Natural killer cell (primary cell): ENCODE data around the gene UTS2R. TPM values are rescaled to one million over a fixed set of nuclear protein-coding genes. Genes with fewer than 3 reads are reported as not detected.

Experiments
- ATAC-seq, 3 donors: fragments of 150-1000 bp in 2 of 3; fragments of 200-7000 bp in 1 of 3; cut with Tn5 transposase; 1 replicate in 1 of 3; 2 replicates in 2 of 3; pipeline ENCODE4 v1.10.0; 2021; ENCODE audit warnings: mild to moderate bottlenecking in 2 of 3, moderate library complexity in 2 of 3
- DNase-seq, 2 donors: peaks; one replicate each; pipeline versions ENCODE4 v3.0.0 to v3.0.0-alpha.2; 2013 to 2021; ENCODE audit warnings: mixed read lengths in 1 of 2
- H3K27ac ChIP-seq: one replicate; pipeline ENCODE4 v1.5.1; 2013; ENCODE audit warnings: mild to moderate bottlenecking, low read length
- H3K27me3 ChIP-seq: one replicate; pipeline ENCODE4 v1.6.1; 2013; ENCODE audit warnings: low read length; ENCODE audit not compliant: control insufficient read depth, insufficient read depth
- H3K36me3 ChIP-seq: one replicate; pipeline ENCODE4 v1.6.1; 2013; ENCODE audit warnings: low read length; ENCODE audit not compliant: control insufficient read depth, insufficient read depth
- H3K4me1 ChIP-seq: one replicate; pipeline ENCODE4 v1.6.1; 2013; ENCODE audit warnings: low read length; ENCODE audit not compliant: control insufficient read depth, insufficient read depth
- H3K4me3 ChIP-seq: one replicate; pipeline ENCODE4 v1.5.1; 2013; ENCODE audit warnings: low read length
- H3K9me3 ChIP-seq: one replicate; pipeline ENCODE4 v1.6.1; 2013; ENCODE audit warnings: low read length; ENCODE audit not compliant: control insufficient read depth, insufficient read depth
- H3K27ac Mint-ChIP-seq, 2 donors: one replicate each; pipeline ENCODE4 v1.8.0; 2022; ENCODE audit warnings: mild to moderate bottlenecking in 2 of 2, mixed read lengths in 2 of 2, moderate library complexity in 1 of 2
- H3K27me3 Mint-ChIP-seq, 2 donors: one replicate each; pipeline ENCODE4 v1.8.0; 2022; ENCODE audit warnings: low read depth in 2 of 2, mixed read lengths in 2 of 2
- H3K36me3 Mint-ChIP-seq: one replicate; pipeline ENCODE4 v1.8.0; 2022; ENCODE audit warnings: mixed read lengths
- H3K4me1 Mint-ChIP-seq, 2 donors: one replicate each; pipeline ENCODE4 v1.8.0; 2022; ENCODE audit warnings: mixed read lengths in 2 of 2
- H3K4me3 Mint-ChIP-seq: one replicate; pipeline ENCODE4 v1.8.0; 2022; ENCODE audit warnings: mild to moderate bottlenecking, moderate library complexity, mixed read lengths
- H3K9me3 Mint-ChIP-seq, 2 donors: one replicate each; pipeline ENCODE4 v1.8.0; 2022; ENCODE audit warnings: mixed read lengths in 2 of 2
- WGBS: methylation state at CpG from one replicate; pipeline ENCODE4 v1.1.7; 2013; ENCODE audit warnings: missing lambda C conversion rate; ENCODE audit not compliant: insufficient coverage; 5-methylcytosine and 5-hydroxymethylcytosine counted together
- intact Hi-C: fragments of 100-400 bp; cut with micrococcal nuclease; formaldehyde crosslinking; loops from one replicate; pipeline ENCODE4 v1.14.2; 2022
- total RNA-seq, 4 donors: library from RNA; stranded (reverse); fragments of 120-200 nt in 1 of 4; gene quantifications; one replicate each; pipeline versions ENCODE4 v1.2.3 to v1.2.4, GENCODE V29; 2013 to 2022
- TF ChIP-seq, protein P1 (sequence below): fragments of 200-600 bp; IDR thresholded peaks from one replicate; pipeline ENCODE4 v1.8.0; 2022; ENCODE audit warnings: antibody characterized with exemption

UTS2R gene
- total RNA-seq, 3 donors from 2014 or later (not counting 1 experiment from before 2014, with no cell fraction given) = 0.28 TPM; not detected in 2

DNA sequence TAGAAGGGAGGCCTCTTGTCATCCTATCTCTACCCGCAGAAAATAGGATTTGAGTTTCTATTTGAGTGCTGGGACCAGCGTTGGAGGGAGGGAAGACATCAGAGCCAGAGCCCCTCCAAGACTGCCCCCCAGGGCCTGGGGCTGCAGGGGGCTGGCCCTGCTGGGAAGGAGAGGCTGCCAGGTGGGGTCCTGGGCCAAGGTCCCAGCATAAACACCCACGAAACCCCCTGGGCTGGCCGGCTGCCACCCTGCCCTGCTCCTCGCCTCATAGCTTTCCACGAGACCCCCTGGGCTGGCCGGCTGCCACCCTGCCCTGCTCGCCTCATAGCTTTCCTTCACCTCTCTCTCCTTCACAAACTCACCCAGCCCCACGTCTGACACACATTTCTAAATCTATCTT, 23.1 kb upstream of the UTS2R start:
- H3K36me3 Mint-ChIP-seq = no peaks in the 10 kb centered on the region
- ATAC-seq (no peak), DNase-seq (no peak)
- TF ChIP-seq, protein P1, sequence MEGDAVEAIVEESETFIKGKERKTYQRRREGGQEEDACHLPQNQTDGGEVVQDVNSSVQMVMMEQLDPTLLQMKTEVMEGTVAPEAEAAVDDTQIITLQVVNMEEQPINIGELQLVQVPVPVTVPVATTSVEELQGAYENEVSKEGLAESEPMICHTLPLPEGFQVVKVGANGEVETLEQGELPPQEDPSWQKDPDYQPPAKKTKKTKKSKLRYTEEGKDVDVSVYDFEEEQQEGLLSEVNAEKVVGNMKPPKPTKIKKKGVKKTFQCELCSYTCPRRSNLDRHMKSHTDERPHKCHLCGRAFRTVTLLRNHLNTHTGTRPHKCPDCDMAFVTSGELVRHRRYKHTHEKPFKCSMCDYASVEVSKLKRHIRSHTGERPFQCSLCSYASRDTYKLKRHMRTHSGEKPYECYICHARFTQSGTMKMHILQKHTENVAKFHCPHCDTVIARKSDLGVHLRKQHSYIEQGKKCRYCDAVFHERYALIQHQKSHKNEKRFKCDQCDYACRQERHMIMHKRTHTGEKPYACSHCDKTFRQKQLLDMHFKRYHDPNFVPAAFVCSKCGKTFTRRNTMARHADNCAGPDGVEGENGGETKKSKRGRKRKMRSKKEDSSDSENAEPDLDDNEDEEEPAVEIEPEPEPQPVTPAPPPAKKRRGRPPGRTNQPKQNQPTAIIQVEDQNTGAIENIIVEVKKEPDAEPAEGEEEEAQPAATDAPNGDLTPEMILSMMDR = no peak
- no peaks in the 10 kb centered on the region for H3K9me3 ChIP-seq
- WGBS = 80% methylated on average over 9 of the region's 9 CpGs
- H3K4me3 Mint-ChIP-seq = no peak overlapping the region
- H3K4me1 Mint-ChIP-seq = peaks cover 5 to 28% of the 10 kb centered on the region in 2 donors
- H3K27ac Mint-ChIP-seq = no peak overlapping the region
- no peaks in the 10 kb centered on the region for H3K9me3 Mint-ChIP-seq
- H3K27ac ChIP-seq = no peak overlapping the region
- H3K27me3 ChIP-seq = peaks cover 2% of the 10 kb centered on the region
- H3K27me3 Mint-ChIP-seq = peaks cover 0 to 11% of the 10 kb centered on the region in 2 donors
- H3K4me3 ChIP-seq = no peak overlapping the region
- no peaks in the 10 kb centered on the region for H3K36me3 ChIP-seq
- intact Hi-C loops = no loop called here
- H3K4me1 ChIP-seq = peaks cover 32% of the 10 kb centered on the region

GRCh38 chr17:82348866-82349265, 22.7 kb upstream of the UTS2R start:
- no peak for DNase-seq
- intact Hi-C loops = no loop called here
- peaks cover 0 to 11% of the 10 kb centered on the region in 2 donors for H3K27me3 Mint-ChIP-seq
- peaks cover 32% of the 10 kb centered on the region for H3K4me1 ChIP-seq
- TF ChIP-seq, protein P1 = no peak
- peaks cover 2% of the 10 kb centered on the region for H3K27me3 ChIP-seq
- no peak overlapping the region for H3K27ac Mint-ChIP-seq
- WGBS = 88% methylated on average over 9 of the region's 11 CpGs
- H3K4me3 ChIP-seq = no peak overlapping the region
- peak overlapping the region; percentile 22 for H3K4me3 Mint-ChIP-seq
- H3K4me1 Mint-ChIP-seq = peaks cover 5 to 28% of the 10 kb centered on the region in 2 donors
- no peak for ATAC-seq
- no peaks in the 10 kb centered on the region for H3K36me3 Mint-ChIP-seq
- H3K9me3 Mint-ChIP-seq = no peaks in the 10 kb centered on the region
- H3K9me3 ChIP-seq = no peaks in the 10 kb centered on the region
- H3K36me3 ChIP-seq = no peaks in the 10 kb centered on the region
- H3K27ac ChIP-seq = no peak overlapping the region

DNA sequence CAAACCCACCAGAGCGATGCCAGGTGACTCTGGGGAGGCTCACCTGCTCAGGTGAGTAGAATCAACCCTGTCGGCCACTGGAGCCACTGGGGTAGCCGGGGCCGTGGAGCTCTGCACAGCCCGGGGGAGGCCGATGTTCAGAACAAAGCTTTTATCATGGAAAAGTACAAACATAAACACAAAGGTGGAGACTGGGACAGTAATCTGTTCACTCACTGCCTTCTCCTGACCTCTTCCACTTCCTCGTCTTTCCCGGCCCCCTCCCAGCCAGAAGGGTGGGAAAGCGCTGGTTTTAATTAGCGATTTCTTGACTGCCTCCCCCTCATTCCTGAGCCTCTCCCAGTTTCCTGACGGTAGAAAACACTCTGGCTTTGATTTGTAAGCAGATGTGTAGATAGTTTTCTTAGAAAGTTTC, 22.3 kb upstream of the UTS2R start:
- H3K36me3 ChIP-seq = no peaks in the 10 kb centered on the region
- peaks cover 32% of the 10 kb centered on the region for H3K4me1 ChIP-seq
- Mint-ChIP-seq H3K4me1 (peaks cover 5 to 28% of the 10 kb centered on the region in 2 donors), H3K36me3 (no peaks in the 10 kb centered on the region), H3K27me3 (peaks cover 0 to 11% of the 10 kb centered on the region in 2 donors), H3K27ac (no peak overlapping the region), H3K4me3 (no peak overlapping the region), H3K9me3 (no peaks in the 10 kb centered on the region)
- H3K4me3 ChIP-seq = no peak overlapping the region
- intact Hi-C loops = no loop called here
- ATAC-seq (no peak), DNase-seq (no peak)
- H3K27me3 ChIP-seq = peaks cover 2% of the 10 kb centered on the region
- TF ChIP-seq, protein P1 = no peak
- no peak overlapping the region for H3K27ac ChIP-seq
- no peaks in the 10 kb centered on the region for H3K9me3 ChIP-seq
- 94% methylated on average over 10 of the region's 11 CpGs for WGBS
